Non-pigmented ciliary epithelial cell (primary cell): ENCODE measurements around the gene GOLGA6A.
"Not testable (repeated sequence)": the region's sequence is repeated elsewhere in the genome, so short reads cannot be mapped to it uniquely, and the experiment has no call there.

Experiments
- DNase-seq: peaks from one replicate; pipeline ENCODE4 v3.0.0-alpha.2; 2010; ENCODE audit warnings: low read depth

GOLGA6A gene

DNA sequence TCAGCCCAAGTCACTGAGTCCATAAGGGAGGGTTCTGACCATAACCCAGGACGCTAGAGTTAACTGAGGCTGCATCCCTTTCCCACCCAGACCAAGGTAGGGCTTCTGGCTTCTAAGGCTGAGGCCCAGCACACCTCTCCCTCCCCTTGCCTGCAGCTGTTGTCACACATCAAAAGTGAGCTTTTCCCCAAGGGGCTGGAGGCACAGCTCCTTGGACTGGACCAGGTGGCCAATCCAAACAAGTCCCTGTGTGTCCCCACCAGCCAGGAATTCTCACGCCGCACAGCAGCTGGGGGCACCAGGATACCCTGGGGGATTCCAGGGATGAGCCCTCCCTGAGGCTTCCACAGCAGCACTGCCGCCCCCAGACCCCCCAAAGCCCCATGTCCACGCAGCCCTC lies 25.8 kb upstream of the GOLGA6A start:
- DNase-seq, result no peak

DNA sequence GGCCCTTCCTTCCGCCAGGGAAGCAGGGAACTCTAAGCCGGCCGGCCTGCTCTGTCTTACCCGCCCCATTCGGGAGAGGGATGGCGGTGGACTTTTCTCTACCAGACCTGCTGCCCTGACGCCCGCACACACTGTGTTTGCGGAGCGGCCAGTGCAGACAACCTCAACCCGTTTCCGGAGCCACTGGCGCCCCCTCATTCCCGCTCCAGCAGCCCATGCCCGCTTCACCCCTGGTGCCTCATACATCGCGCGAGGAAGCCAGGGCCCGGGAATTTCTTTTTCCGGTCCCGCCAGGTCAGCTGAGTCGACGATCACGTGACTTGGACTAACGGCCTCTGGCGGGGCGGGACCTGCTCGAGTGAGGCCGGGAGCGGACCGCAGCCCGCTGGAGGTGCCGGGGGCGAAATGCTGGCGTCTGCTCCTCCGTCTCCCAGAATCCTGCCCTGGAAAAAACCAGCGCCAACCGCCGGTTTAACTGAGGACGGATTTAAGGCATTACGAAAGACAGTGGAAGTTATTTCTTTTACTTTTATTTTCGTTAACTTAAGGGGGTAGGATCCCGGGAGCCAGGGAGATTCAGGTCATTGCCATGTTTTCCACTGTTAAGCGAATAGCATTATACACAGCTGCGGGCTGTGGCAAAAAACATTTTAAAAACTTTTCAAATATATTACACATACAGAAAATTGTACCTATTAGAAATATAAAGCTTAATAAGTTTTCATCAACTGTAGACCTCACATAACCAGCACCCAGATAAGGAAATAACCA lies 17.8 kb upstream of the GOLGA6A start:
- peak; percentile 60 for DNase-seq

DNA sequence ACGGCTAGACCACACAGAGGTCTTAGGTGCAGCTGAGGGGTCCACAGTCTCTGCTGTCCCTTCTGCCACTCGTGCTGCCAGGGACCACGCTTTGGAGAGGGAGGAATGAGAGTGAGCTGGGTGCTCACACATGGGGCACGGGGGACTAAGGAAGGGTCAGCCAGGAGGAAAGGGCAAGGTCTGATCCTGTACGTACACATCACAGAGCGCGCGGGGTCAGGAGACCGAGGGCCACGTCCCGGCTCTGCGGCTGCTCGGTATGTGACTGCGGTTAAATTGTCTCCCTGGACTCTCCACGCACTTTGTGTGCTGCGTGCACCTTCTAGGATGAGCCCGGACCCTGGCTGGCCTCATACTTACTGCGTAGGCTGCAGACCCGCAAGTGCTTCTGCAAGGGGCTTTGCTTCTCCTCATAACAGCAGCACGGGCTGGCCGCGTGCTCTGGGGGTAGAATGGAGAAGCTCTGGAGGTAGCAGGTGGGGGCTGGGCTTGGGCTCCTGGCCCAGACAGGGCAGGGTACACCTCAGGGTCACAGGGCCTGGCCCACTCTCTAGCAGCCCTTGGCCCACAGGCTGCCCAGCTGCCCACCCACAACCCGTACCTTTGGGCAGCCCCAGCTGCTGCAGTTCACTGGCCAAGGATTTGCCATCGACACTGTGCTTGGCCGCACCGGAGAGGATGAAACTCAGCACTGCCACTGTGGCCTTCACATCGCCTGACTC lies 14.6 kb upstream of the GOLGA6A start:
- DNase-seq, result not testable (repeated sequence)

DNA sequence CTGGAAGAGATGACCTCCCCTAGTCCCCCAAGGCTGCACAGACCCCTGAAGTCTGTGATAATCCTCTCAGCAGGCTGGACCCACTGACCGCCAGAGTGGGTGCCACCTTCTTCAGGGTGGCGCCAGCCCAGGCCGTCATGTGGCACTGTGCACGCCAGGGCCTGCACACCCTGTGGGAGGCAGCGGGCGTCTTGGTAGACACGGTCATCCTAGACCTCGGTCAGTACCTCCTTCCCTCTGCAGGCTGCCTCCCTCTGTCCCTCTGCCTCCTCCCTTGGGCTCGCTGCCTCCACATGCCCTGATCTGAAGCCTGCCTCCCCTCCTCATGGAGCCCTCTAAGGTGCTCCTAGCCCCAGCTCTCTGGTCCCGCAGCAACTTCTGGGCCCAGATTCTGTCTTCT lies 13.3 kb upstream of the GOLGA6A start:
- DNase-seq, result not testable (repeated sequence)

DNA sequence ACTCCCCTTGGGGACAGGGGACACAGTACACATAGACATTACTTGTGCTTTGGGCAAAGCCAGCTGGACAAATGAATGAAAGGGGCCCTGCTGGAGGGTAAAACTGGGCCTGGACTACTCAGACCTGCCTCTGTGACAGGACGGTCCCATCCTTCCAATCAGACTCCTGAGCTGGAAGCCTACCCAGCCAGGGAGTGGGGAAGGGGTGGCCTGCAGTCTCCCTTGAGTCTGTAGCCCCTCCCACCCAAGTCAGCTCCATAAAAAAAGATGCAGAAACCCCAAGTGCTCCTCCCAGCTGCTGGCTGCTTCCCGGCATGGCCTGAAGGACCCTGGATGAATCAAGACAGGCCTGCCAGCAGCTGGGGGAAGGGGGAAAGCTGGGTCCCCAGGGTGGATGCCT lies 12.2 kb upstream of the GOLGA6A start:
- DNase-seq, result not testable (repeated sequence)

DNA sequence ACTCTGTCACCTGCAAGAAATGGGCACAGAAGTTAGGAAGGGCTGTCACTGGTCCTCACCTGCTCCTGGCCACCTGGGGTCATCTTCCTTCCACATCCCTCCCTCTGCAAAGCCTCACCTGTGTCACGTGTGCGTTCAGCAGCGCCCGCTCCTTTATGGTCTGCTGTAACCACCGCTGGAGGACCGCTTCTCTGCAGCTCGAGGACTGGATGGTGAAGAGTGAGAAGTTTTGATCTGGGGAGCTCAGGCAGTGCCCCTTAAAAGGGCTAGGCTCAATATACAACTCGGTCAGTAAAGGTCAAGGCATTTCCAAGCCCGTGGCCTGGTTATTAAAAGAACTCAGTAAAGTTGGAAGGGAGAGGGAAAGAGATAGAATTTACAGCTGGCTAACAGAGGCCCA lies 6.6 kb downstream of the GOLGA6A start:
- DNase-seq, result not testable (repeated sequence)

DNA sequence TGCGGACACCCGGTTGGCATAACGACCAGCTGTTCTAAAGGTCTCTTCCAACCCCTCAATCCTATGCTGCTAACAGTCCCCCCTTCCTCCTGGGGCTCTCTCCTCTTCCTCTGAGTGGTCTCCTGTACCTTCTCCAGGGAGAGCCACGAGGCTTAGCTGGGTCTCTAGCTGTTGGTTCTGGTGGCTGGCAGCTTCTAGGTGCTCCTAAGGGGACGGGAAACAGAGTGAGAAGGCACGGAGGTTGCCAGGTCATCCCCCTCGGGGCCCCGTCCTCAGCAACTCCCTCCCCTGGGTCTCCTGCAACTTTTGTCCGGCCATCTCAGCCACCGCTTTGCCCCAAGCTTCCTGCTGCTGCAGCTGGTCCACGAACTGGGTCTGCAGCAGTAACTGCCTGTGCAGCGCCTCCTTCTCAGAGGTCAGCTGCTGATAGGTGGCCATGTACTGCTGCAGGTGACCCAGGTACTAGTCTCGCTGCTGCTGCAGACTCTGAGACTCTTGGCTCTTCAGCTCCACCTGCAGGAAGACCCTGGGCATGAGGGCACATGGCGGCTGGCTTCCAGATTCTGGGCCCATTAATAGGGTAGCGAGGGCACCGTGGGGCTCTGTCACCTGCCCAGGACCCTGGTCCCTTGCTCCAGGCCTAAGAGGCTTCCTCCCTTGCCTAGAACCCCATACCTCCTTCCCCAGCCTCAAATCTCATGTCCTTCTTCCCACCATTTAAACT lies 9.6 kb downstream of the GOLGA6A start:
- DNase-seq, result not testable (repeated sequence)

DNA sequence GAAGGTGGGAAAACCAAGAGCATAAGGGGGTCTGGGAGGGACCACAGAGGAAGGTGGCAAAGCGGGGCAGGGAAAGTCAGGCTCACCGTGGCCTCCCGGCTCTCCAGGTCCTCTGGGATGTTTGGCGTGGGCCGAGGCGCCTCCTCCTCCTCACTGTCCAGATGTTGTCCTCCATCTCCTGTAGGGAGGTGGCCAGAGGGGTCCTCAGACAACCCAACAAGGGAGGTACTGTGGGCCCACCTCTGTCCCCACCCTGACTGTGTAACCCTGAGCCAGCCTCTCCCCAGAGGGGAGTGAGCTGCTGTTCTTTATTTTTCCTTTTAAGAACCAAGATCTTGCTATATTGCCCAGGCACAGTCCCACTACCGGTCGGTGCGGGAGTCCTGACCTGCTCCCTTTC lies 10.2 kb downstream of the GOLGA6A start:
- not testable (repeated sequence) for DNase-seq

DNA sequence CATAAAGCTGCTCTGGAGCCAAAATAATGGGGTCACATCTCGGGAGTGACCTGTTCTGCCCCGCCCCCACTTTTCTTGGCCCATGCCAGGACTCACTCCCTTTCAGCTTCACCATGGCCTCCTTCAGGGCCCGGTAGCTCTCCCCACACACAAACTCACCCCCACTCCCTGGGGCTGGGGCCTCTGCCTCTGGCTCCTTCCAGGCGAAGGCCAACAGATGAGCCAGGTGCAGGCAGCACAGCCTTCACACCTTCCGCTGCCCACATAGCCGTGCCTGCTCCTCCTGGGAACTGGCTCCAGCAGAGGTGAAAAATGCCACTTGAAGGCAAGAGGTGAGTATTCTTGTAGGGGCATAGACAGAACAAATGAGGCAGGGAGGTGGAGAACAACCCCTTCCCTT lies 10.7 kb downstream of the GOLGA6A start:
- not testable (repeated sequence) for DNase-seq

DNA sequence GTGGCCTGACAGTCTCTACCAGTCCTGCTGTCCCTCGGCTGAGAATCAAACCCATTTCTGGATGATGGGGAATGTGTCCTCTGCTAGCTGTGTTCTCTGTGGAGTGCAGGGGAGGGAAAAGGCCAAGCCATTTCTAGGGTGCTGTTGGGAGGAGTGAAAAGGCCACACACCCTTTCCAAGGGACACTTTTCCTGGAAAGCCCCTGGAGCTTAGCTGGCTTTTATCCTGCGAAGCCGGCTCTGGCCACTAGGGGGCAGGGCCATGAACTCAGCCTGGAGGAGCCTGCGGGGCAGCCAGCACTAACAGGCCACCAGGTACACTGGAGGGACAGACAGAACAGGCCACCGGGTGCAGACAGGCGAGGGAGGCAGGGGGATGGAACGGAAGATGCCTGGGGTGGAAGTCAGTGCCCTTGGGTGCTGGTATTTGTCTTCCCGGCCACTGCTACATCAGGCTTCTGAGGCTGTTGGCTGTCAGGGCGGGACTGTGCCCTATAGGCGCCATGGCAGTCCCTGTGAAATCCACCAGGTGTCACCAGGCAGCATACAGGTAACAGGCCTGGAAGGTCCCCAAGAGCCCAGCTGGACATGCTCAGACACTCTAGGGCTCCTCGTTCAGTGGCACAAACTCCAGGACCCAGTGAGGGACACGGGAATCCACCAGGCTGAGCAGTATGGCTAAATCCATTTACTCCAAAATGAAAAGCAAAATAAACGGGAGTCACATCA lies 16.5 kb downstream of the GOLGA6A start:
- not testable (repeated sequence) for DNase-seq

DNA sequence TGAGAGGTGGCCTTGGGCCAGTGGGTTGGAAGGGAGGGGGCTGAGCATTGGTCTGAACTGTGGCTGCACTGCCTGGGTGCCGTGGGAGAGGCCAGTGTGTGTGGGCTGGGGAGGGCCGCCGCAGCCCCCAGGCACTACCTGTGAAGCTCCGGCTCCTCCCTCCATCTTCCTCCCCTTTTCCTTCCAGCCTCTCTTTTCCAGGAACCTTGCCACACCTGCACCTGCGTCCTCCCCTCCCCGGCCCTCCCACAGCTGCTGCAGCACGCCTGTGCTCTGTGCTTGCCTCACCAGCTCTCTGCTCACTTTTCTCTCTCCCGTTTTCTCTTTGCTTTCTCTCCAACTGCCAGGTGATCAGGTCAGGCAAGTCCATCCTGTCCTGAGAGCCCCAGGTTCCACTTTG lies 17.5 kb downstream of the GOLGA6A start:
- not testable (repeated sequence) for DNase-seq

DNA sequence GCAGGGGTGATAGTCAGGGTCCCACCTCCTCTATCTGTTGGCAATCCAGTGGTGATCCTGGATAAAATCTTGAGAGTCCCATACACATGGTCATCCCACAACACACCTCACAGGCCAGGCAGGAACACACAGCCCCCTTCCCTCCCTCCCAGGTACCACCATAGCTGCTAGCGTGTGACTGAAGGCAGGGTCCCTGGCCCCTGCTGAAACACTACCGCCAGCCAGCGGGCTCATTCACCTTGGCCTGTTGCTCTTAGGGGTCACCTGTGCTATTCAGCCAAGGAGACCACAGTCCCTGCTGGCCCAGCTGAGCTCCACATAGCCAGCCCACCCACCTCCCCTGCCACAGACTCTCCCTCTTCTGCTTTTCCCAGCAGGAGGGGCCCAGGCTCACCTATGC lies 18.2 kb downstream of the GOLGA6A start:
- not testable (repeated sequence) for DNase-seq

DNA sequence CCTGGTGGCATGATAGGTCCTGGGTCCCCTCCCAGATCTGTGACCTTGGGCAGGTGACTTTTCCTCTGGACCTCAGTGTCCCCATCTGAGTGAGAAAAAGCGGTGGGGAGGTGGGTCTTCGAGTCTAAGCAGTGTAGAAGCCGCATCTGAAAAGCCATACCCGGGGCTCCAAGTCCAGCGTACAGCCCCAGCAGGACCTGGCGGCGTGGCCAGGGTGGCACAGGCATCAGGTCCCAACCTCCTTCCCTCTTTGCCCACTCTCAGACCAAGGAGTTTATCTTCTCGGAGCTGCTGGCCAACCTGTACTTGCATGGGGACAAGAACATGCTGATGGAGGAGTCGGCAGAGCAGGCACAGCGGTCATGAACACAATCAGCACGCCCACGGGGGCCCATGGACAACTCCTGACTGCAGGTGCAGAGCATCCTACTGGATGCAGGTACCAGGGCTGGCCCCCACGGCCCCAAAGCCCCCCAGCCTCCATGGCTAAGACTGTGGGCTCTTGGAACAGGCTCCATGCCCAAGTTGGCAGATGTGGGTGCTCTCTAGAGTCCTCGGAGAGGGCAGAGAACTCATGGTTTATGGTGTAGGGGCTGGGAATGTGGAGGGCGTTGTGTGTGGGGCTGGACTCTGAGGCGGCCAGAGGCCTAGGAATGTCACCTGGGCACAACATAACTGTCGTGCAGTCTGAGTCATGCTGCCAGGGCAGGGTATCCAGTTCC lies 18.8 kb downstream of the GOLGA6A start:
- not testable (repeated sequence) for DNase-seq

DNA sequence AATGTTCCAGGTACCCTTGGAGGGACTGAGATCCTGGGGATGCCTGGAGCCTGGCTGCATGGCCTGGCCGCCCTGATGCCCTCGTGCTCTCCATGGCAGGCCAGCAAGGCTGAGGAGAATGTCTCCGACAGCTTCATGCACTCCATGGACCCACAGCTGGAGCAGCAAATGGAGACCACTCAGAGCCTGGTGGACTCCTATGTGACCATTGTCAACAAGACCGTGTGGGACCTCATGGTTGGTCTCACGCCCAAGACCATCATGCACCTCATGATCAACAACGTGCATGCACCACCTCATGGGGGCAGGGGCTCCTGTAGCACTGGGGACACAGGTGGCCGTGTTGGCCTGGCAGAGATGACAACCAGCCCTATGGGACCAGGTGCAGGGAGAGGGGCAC lies 19.7 kb downstream of the GOLGA6A start:
- DNase-seq, result no peak

DNA sequence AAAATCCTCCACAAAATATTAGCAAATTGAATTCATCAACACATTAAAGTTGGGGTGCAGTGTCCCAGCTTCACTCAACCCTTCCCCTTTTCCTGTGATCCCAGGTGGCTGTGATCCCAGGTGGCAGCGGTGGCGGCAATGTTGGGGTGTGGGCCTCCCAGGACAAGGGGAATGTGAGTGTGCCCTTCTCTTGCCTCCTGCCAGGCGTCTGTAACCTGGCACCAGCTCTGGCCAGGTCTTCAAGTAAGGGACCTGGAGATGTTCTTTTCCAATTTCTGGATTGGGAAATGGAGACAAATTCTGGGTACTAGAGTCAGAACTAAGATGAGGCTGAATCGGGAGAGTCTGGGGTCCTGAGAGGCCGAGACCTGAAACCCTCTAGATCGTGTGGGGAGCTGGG lies 20.1 kb downstream of the GOLGA6A start:
- DNase-seq, result no peak

DNA sequence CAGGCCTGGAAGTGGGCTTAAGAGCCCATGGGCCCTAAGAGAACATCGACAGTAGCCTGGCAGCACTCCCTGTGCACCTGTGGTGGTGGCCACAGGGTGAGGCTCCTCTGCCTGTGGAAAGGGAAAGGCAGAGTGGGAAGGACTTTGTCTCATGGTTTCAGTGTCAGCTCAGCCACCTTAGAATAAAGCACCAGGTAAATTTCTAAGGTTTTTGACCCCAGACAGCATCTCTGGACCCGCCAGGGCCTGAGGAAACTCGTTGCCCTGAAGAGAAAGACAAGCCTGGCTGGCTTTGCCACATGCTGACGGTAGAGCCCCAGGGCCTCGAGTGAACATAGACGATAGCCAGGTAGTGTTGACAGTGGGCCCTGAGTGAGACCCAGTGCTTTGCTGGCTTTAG lies 22.1 kb downstream of the GOLGA6A start:
- DNase-seq, result no peak

DNA sequence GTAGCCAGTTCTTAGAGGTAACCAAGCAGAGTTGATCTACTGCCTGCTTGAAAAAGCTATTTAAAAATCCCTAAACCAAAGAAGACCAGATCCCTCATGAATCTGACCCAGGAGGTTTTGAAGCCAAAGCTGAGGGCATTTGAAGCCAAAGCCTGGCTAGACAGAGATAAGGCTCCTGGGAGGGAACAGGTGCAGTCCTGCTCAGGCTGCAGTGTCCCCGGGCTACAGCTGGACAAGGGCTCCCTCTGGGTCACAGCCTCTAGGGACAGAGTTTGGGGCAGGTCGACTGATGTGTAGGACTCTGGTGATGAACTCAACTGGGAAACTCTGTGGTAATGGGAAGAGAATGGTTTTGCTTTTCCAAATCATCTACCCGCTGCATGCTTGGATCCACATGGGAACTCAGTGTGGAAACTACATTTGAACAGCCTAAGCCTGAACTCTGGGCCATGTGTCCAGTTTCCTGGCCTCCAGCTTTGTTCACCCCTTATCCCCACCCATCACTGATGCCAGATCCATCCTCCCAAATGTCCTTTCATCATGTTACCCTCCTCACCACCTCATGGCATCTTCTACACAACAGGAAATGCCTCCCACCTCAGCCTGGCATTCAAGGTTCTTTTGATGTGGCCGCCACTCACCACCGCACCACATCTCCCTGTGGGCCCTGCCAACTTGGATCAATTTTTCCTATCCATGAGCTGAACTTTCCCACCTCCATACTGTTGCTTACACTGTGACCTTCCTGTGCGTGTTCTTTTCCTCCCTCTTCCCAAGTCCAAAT lies 23.1 kb downstream of the GOLGA6A start:
- DNase-seq, result not testable (repeated sequence)

DNA sequence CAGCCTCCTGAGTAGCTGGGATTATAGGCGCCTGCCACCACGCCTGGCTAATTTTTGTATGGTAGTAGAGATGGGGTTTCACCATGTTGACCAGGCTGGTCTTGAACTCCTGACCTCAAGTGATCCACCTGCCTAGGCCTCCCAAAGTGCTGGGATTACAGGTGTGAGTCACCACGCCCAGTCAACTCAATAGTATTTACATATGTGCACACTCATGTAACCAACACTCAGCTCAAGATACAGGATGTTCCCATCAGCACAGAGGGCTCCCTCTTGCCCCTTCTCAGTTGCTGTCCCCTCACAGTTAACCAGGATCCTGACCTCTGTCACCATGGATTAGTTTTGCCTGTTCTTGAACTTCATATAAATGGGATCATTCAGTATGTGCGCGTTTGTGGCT lies 26.0 kb downstream of the GOLGA6A start:
- DNase-seq, result not testable (repeated sequence)

DNA sequence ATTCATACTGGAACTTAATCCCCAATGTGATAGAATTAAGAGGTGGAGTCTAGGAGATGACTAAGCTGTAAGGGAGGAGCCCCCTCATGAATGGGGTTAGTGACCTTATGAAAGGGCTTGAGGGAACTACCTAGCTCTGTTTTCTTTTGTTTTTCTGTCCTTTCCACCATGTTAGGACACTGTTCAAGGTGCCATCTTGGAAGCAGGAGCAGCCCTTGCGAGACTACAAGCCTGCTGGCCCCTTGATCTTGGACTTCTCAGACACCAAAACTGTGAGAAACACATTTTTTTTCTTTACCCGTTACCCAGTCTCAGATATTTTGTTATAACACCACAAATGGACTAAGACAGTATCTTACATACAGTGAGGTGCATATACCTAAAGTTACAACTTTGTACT lies 26.5 kb downstream of the GOLGA6A start:
- no peak for DNase-seq

DNA sequence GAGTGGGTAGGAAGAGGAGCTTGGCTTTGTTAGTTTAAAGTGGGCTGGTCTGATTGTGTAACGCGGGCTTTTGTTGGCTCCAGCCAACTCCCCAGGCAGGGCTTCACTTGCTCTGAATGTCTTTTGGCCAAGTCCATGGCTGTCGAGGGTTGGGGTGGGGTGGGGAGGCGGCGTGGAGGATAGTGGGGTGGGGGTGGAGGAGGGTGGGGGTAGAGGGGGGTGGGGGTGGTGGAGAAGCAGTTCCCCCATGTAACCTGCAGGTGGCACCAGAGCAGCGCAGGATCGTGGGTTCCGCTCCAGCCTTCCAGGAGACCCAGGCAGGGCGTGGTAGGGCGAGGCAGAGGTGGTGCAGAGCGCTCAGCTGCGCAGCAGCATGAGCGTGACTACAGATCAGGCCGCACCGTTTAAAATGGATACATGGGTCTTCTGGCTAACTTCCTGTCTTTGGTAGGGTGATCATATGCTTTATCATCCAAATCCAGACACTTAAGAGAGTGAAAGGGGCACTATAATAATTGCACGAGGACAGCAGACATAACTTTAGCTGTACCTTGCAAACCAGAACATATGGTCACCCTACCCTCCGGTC lies 28.3 kb downstream of the GOLGA6A start:
- DNase-seq, result no peak
